Loucy (cell line): ENCODE results near the gene SENP3.

Source experiments
- EZH2phosphoT487 ChIP-seq: fragments of 200-600 bp; IDR thresholded peaks from 2 replicates; pipeline ENCODE4 v1.6.1; 2018; ENCODE audit warnings: antibody characterized with exemption, mild to moderate bottlenecking, moderate library complexity, borderline replicate concordance
- TF ChIP-seq, protein P1 (sequence below): fragments of 200-600 bp; sonication (generic); conservative IDR thresholded peaks from 2 replicates; pipeline ENCODE4 v1.5.1; 2014; ENCODE audit warnings: mild to moderate bottlenecking, antibody characterized with exemption, low read length

DNA sequence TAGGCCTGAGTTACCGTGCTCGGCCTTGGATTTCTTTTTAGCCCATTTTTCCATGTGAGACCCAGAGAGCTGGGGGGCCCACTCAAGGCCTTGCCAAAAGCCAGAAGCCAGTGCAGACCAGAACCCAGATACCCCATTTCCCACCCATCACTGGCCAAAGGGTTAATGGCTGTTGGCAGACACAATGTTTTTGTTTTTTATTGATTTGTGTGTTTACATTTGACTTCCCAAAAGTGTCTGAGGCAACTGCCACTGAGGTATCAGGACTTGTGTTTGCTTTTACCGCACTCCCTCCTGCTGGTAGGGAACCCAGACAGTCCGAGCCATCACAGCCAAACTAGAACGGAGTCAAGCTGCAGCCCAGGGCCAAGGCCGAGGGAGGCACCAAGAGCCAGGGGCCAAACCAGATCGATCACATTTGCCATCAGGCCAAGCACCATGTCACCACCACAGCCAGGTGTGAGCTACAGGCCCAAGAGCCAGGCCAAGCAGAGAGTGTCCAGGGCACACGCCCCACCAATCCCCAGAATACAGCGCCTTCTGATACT, 20.6 kb upstream of the SENP3 start:
- TF ChIP-seq, protein P1, sequence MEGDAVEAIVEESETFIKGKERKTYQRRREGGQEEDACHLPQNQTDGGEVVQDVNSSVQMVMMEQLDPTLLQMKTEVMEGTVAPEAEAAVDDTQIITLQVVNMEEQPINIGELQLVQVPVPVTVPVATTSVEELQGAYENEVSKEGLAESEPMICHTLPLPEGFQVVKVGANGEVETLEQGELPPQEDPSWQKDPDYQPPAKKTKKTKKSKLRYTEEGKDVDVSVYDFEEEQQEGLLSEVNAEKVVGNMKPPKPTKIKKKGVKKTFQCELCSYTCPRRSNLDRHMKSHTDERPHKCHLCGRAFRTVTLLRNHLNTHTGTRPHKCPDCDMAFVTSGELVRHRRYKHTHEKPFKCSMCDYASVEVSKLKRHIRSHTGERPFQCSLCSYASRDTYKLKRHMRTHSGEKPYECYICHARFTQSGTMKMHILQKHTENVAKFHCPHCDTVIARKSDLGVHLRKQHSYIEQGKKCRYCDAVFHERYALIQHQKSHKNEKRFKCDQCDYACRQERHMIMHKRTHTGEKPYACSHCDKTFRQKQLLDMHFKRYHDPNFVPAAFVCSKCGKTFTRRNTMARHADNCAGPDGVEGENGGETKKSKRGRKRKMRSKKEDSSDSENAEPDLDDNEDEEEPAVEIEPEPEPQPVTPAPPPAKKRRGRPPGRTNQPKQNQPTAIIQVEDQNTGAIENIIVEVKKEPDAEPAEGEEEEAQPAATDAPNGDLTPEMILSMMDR = no peak
- TF ChIP-seq EZH2phosphoT487 = no peak
